Endothelial cell of hepatic sinusoid (primary cell): Measurements from ENCODE around the gene TAP1.
"Not testable (repeated sequence)": the region's sequence is repeated elsewhere in the genome, so short reads cannot be mapped to it uniquely, and the experiment has no call there.

ENCODE experiments used
- in situ Hi-C: cut with HindIII; loops from 2 replicates; pipeline ENCODE4 v1.10.0; 2017; ENCODE audit warnings: low sequenced_read_pairs

The TAP1 gene

DNA sequence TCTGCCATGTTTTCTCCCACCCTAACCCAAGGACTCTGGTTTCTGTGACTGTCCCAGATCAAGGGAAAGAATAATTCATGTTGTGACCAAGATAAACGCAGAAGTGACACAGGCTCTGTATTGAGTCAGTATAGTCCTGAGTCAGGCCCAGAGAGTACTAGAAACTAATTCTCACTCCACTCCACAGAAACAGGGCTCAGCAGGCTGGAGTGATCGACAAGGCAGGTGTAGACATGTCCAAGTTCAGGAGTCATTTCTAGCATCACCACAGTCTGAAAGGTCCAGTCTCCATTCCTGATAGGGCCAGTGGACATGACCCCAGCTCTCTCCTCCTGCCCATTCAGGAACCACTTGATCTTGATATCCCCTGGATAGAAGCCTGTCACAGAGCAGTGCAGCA, 39.4 kb downstream of the TAP1 start:
- in situ Hi-C loops, result no loop called here

DNA sequence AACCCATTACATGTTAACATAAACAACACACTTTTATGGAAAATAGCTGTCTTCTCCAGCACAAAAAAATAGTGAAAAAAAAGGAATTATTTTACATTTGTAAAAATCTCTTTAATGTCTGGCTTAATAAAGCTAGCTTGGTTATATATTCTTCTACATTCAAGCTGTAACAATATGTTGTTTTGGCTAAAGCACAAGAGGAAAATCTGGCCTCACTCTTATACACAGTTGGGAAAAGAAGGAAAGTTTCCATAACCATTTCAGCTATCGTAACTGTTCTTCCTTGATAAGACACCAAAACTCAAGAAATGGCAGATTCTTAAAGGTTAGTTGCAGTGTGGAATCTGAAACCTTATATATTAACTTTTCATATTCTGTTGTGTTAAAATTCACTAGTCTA, 44.3 kb downstream of the TAP1 start:
- in situ Hi-C loops, result no loop called here

DNA sequence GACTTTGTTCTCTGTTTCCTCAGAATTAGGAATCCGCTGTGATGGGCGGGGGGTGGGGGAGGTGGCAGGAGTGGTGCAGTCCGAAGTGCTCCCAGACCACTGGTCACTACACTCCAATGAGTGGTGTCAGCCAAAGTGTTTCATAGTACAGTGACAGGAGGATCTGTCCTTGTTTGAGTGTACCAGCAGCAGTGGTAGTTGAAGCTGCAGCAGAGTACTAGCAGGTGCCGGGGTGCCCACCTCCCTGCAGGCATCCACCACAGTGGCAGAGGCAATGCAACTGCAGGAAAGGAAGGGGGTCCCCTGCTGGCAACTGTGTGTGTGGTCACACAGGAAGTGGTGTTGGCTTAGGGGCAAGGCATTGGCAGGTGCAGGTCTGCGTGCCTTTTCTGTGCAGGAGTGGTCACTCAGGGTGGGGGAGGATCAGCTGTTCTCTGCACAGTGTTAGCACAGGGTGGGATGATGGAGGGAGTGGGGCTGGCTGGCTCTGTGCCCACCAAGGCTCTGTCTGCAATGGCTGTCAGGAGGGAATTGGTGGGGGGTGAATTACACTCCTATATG, 46.4 kb downstream of the TAP1 start:
- in situ Hi-C loops, result no loop called here

DNA sequence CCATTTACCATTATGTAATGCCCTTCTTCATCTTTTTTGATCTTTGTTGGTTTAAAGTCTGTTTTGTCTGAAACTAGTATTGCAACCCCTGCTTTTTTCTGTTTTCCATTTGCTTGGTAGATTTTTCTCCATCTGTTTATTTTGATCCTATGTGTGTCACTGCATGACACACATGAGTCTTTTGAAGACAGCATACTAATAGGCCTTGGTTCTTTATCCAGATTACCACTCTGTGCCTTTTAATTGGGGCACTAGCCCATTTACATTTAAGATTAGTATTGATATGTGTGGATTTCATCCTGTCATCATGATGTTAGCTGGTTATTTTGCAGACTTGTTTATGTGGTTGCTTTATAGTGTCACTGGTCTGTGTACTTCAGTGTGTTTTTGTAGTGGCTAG, 48.1 kb downstream of the TAP1 start:
- in situ Hi-C loops, result not testable (repeated sequence)

DNA sequence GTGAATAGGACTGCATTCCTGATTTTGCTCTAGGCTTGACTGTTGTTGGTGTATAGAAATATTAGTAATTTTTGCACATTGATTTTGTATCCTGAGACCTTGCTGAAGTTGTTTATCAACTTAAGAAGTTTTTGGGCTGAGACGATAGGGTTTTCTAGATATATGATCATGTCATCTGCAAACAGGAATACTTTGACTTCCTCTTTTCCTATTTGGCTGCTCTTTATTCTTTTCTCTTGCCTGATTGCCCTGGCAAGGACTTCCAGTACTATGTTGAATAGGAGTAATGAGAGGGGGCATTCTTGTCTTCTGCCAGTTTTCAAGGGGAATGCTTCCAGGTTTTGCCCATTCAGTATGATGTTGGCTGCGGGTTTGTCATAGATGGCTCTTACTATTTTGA, 50.1 kb downstream of the TAP1 start:
- in situ Hi-C loops, result no loop called here

DNA sequence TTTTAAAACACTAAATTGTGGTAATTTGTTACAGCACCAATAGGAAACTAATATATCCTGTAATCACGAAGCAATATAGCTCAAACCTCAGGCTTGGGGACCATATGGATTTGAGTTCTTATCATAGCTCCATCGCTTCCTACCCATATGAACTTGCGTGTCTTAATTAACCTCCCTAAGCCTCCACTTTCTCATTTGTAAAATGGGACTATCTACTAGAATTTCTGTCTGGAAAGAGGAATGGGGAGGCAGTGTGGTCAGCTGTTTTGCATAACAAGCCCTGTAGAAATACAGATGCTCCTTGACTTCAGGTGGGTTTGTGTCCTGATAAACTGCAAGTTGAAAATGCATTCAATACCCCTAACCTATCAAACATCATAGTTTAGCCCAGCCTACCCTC, 53.8 kb downstream of the TAP1 start:
- in situ Hi-C loops, result loop anchor here (5.0 kb wide), 1 partner anchor 72 kb away; no protein-coding TSS in a partner anchor

DNA sequence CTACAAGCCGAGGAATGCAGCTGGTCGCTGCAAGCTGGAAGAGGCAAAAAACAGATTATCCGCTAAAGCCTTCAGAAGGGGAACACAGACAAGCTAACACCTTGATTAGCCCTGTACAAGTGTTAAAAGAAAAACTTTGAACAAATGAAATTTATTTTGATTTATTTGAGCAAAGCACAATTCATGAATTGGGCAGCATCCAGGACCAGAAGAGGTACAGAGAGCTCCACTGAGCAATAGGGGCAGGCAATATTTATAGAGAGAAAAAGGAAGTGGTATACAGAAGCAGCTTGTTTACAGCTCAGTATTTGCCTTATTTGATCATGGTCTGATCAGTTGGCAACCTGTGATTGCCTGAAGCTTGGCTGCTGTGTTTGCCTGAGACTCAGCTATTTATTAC, 54.3 kb downstream of the TAP1 start:
- in situ Hi-C loops, result loop anchor here (5.0 kb wide), 1 partner anchor 72 kb away; no protein-coding TSS in a partner anchor

DNA sequence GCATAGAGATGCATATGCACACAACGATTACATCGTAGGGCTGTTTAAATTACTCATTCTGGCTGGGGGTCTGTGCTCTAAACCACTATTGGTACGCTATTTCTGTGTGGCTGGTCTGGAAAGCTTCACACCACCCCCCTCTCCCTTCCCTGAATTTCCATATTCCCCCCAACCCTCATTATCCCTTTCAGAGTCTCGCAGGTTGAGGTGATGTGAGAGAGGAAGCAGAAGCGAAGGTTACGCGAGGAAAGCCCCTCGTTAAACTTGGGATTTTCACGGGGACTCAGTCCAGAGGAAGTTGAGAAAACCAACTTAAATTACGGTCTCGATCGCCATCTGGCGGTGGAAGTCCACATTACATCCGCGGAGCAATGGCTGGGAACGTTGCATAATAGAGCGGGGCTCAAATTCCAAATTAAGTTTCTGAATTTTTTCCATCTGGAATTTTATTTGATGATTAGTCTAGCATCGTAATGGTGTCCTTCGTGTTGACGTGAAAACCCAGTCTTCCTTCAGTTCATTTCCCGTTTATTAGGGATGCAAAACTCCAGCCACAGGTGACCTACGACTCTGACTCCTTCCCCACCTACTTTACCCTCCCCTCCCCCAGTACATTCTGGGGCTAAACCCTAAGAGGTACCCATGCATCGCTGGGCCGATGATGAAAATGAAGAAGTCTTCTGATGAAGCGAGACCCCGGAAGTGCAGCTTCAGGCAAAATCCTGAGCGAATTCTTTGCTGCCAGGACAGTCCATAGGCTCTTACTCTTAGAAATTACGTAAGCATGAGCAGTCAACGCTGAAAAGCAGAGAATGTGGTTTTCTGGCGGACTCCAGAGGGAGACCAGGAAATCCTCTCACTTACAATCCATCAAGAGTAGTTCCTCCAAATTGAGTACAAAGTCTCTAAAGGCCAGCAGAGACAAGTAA, 56.4 kb downstream of the TAP1 start:
- in situ Hi-C loops, result loop anchor here (5.0 kb wide), 1 partner anchor 70 kb away; no protein-coding TSS in a partner anchor
